HepG2 (cell line): ENCODE results near the gene SEC24D. TPM values are rescaled to one million over a fixed set of nuclear protein-coding genes. Genes with fewer than 3 reads are reported as not detected.

Source experiments
- ATAC-seq: fragments of 200-7000 bp; cut with Tn5 transposase; 3 replicates; pipeline ENCODE4 v1.9.1; 2020; ENCODE audit warnings: mild to moderate bottlenecking, moderate library complexity
- BruUV-seq: library from RNA; stranded (reverse); fragments of 400-500 nt; replicated peaks from 2 replicates; lab custom pipeline; 2021; lab: Mats Ljungman, UMichigan
- CTCF ChIA-PET: fragments of 300-600 bp; formaldehyde crosslinking; extraction: SDS; loops from one replicate; lab custom pipeline; 2021; ENCODE audit warnings: low total read pairs, inconsistent platforms, low intra/inter-chr PET ratio; lab: Yijun Ruan, JAX
- POLR2A ChIA-PET: fragments of 350-600 bp; sonication (Branson Sonifier 250); formaldehyde crosslinking; loops from one replicate; lab custom pipeline; 2020; ENCODE audit warnings: antibody characterized with exemption, inconsistent platforms; lab: Yijun Ruan, JAX
- DNase-seq: peaks from one replicate; pipeline ENCODE4 v3.0.0-alpha.2; 2015; ENCODE audit warnings: low spot score
- FAIRE-seq: peaks from 3 replicates; lab custom pipeline; 2011; peaks lifted over from hg19 to GRCh38; lab: Jason Lieb, UNC
- H2AFZ ChIP-seq: one replicate; pipeline ENCODE4 v1.6.1; 2011; ENCODE audit warnings: low read length, inconsistent platforms
- H3K27ac ChIP-seq: fragments of 300-600 bp; 3 replicates; pipeline ENCODE4 v1.8.0; 2011; ENCODE audit warnings: mixed run types, mild to moderate bottlenecking, mixed read lengths, low read length, inconsistent platforms; ENCODE audit not compliant: insufficient read depth; ENCODE audit errors: extremely low read length
- H3K27me3 ChIP-seq, 2 experiments: fragments of 200-600 bp in 1 of 2; 2 replicates in 1 of 2; 3 replicates in 1 of 2; pipeline versions ENCODE4 v1.6.0 to v1.8.0; 2011; ENCODE audit warnings: low read length in 2 of 2, mild to moderate bottlenecking in 2 of 2, moderate library complexity in 2 of 2, inconsistent platforms in 1 of 2; ENCODE audit not compliant: insufficient read depth in 2 of 2, control insufficient read depth in 1 of 2
- H3K36me3 ChIP-seq, 2 experiments: fragments of 200-600 bp in 1 of 2; replicated peaks in 1 of 2; 2 replicates in 1 of 2; 3 replicates in 1 of 2; pipeline versions ENCODE4 v1.5.1 to v1.8.0; 2011; ENCODE audit warnings: low read length in 2 of 2, inconsistent platforms in 1 of 2; ENCODE audit not compliant: insufficient read depth in 2 of 2, control insufficient read depth in 1 of 2
- H3K4me1 ChIP-seq: 2 replicates; pipeline ENCODE4 v1.5.1; 2012; ENCODE audit warnings: low read length, inconsistent platforms; ENCODE audit not compliant: insufficient read depth
- H3K4me2 ChIP-seq: 2 replicates; pipeline ENCODE4 v1.6.0; 2011; ENCODE audit warnings: low read depth, low read length, inconsistent platforms
- H3K4me3 ChIP-seq, 3 experiments: fragments of 200-600 bp in 1 of 3; sonication (generic), shearing (Covaris generic) in 1 of 3; replicated peaks in 1 of 3; 2 replicates each; pipeline ENCODE4 v1.5.1; 2011 to 2016; ENCODE audit warnings: low read length in 3 of 3, inconsistent platforms in 2 of 3, low read depth in 2 of 3, mild to moderate bottlenecking in 2 of 3, control low read depth in 1 of 3, mixed read lengths in 1 of 3; ENCODE audit not compliant: insufficient read depth in 1 of 3
- H3K79me2 ChIP-seq: one replicate; pipeline ENCODE4 v1.6.1; 2011; ENCODE audit warnings: low read length, inconsistent platforms; ENCODE audit not compliant: insufficient read depth
- H3K9ac ChIP-seq: 2 replicates; pipeline ENCODE4 v1.6.0; 2011; ENCODE audit warnings: mild to moderate bottlenecking, low read depth, low read length, inconsistent platforms; ENCODE audit not compliant: insufficient read depth
- H3K9me3 ChIP-seq: 2 replicates; pipeline ENCODE4 v1.5.1; 2012; ENCODE audit warnings: mild to moderate bottlenecking, low read length
- H4K20me1 ChIP-seq: 2 replicates; pipeline ENCODE4 v1.6.0; 2011; ENCODE audit warnings: inconsistent platforms, mild to moderate bottlenecking, low read length, moderate library complexity; ENCODE audit not compliant: insufficient read depth
- HBP1 ChIP-seq: IDR thresholded peaks from 2 replicates; pipeline ENCODE4 v1.6.1; 2016; ENCODE audit warnings: low read depth, control low read depth
- KLF11 ChIP-seq: IDR thresholded peaks from 2 replicates; pipeline ENCODE4 v1.6.1; 2016; ENCODE audit warnings: missing compliant biosample characterization
- NFYB ChIP-seq: sonication (generic); formaldehyde crosslinking; IDR thresholded peaks from 2 replicates; pipeline ENCODE4 v1.4.0; 2020; ENCODE audit warnings: missing genetic modification reagents
- PAXIP1 ChIP-seq: sonication (generic); formaldehyde crosslinking; conservative IDR thresholded peaks from 2 replicates; pipeline ENCODE4 v1.4.0; 2020; ENCODE audit warnings: mild to moderate bottlenecking, missing genetic modification reagents, moderate library complexity
- PTBP1 ChIP-seq: fragments of 200-400 bp; formaldehyde crosslinking; IDR thresholded peaks from 2 replicates; pipeline ENCODE4 v1.6.1; 2018; ENCODE audit warnings: low read length, low read depth; ENCODE audit not compliant: poor library complexity, severe bottlenecking
- SNAPC5 ChIP-seq: sonication (generic); formaldehyde crosslinking; IDR thresholded peaks from 2 replicates; pipeline ENCODE4 v1.8.1; 2023; ENCODE audit warnings: mild to moderate bottlenecking, missing genetic modification reagents, borderline replicate concordance
- ZBTB1 ChIP-seq: sonication (generic); formaldehyde crosslinking; IDR thresholded peaks from 2 replicates; pipeline ENCODE4 v1.4.0; 2020; ENCODE audit warnings: missing genetic modification reagents, borderline replicate concordance
- ZFP41 ChIP-seq: sonication (generic); formaldehyde crosslinking; IDR thresholded peaks from 2 replicates; pipeline ENCODE4 v1.4.0; 2020; ENCODE audit warnings: mild to moderate bottlenecking, missing genetic modification reagents, borderline replicate concordance
- ZFYVE20 ChIP-seq: sonication (generic); formaldehyde crosslinking; IDR thresholded peaks from 2 replicates; pipeline ENCODE4 v1.8.0; 2023; ENCODE audit warnings: low read depth, mild to moderate bottlenecking, moderate library complexity, missing genetic modification reagents, borderline replicate concordance
- ZHX1 ChIP-seq: sonication (generic); formaldehyde crosslinking; IDR thresholded peaks from 2 replicates; pipeline ENCODE4 v1.8.1; 2022; ENCODE audit warnings: low read depth, mild to moderate bottlenecking, missing genetic modification reagents
- ZNF549 ChIP-seq: sonication (generic); formaldehyde crosslinking; IDR thresholded peaks from 2 replicates; pipeline ENCODE4 v1.5.0; 2020; ENCODE audit warnings: missing genetic modification reagents
- in situ Hi-C: cut with HindIII; loops from 2 replicates; pipeline ENCODE4 v1.10.0; 2017; ENCODE audit warnings: low pct_unique_long_range_greater_than_20kb; ENCODE audit not compliant: extremely low pct_ligation_motif_present
- intact Hi-C: fragments of 100-400 bp; cut with micrococcal nuclease; formaldehyde crosslinking; loops from one replicate; pipeline ENCODE4 v1.10.0; 2022; ENCODE audit not compliant: unreplicated experiment
- polyA plus RNA-seq, 8 experiments: library from polyadenylated mRNA; depleted of rRNA in 3 of 8; stranded (reverse) in 7 of 8; unstranded in 1 of 8; fragments of >200 nt; fragmentation: Illumina TruSeq in 4 of 8; extraction: Trizol in 4 of 8; gene quantifications; 2 replicates each; pipeline versions ENCODE4 v1.2.1 to v1.2.3, GENCODE V29; 2011 to 2016; ENCODE audit warnings: low read depth in 4 of 8, missing spikeins in 1 of 8, mixed read lengths in 1 of 8; ENCODE audit not compliant: insufficient read depth in 1 of 8
- total RNA-seq, 5 experiments: library from RNA; depleted of rRNA; stranded (reverse); fragments of >200 nt; fragmentation: Illumina TruSeq; extraction: Trizol; gene quantifications; 2 replicates each; pipeline ENCODE4 v1.2.3, GENCODE V29; 2016; ENCODE audit warnings: low read depth in 1 of 5

Gene SEC24D
- total and polyA plus RNA-seq, 2 of the 13 experiments (the other 11 are each of a cell fraction or from before 2014, with no cell fraction given), result 30.0 to 51.1 TPM

- BruUV-seq, result no TSS peak
- Histone ChIP-seq H3K27me3 (no peaks in the 10 kb centered on the region), H3K4me1 (0 out of 2 replicates have a peak, but pooled peaks cover 6% of the 10 kb centered on the region), H4K20me1 (no peaks in the 10 kb centered on the region; the same call in 1 of the 2 replicates), H2AFZ (no peak overlapping the region), H3K79me2 (no peaks in the 10 kb centered on the region), H3K9ac (no peak overlapping the region), H3K27ac (no peak overlapping the region), H3K9me3 (no peaks in the 10 kb centered on the region), H3K4me3 (no peak overlapping the region), H3K4me2 (no peak overlapping the region), H3K36me3 (peaks cover 13 to 73% of the 10 kb centered on the region in 2 experiments)
- intact Hi-C loops (no loop called here), in situ Hi-C loops (no loop called here)
- DNase-seq, result no peak
- ChIA-PET CTCF (no interaction called here), POLR2A (no interaction called here)
- no peak for ATAC-seq
- FAIRE-seq, result no peak
- no peak for TF ChIP-seq ZBTB1 (CRISPR knock-in tag)
- TF ChIP-seq ZFYVE20 (CRISPR knock-in tag), result no peak
- TF ChIP-seq NFYB (CRISPR knock-in tag), result no peak
- TF ChIP-seq PTBP1, result no peak
- no peak for TF ChIP-seq KLF11 (CRISPR knock-in tag)
- TF ChIP-seq HBP1 (CRISPR knock-in tag), result no peak
- TF ChIP-seq SNAPC5 (CRISPR knock-in tag), result no peak
- no peak for TF ChIP-seq ZHX1 (CRISPR knock-in tag)
- no peak for TF ChIP-seq ZNF549
- no peak for TF ChIP-seq PAXIP1 (CRISPR knock-in tag)
- no peak for TF ChIP-seq ZFP41 (CRISPR knock-in tag)
These were observed 99.0 kb downstream of the SEC24D start for GRCh38 chr4:118736900-118737299.
